Gastroesophageal sphincter (tissue), 3 donors: ENCODE measurements around the gene MEIKIN.

Source experiments
- EP300 ChIP-seq: sonication (generic); formaldehyde crosslinking; IDR thresholded peaks from one replicate; pipeline ENCODE4 v1.6.1; 2017; ENCODE audit warnings: antibody characterized with exemption, mild to moderate bottlenecking
- POLR2A ChIP-seq, 2 donors: fragments of 450-650 bp; IDR thresholded peaks; one replicate each; pipeline ENCODE4 v1.6.1; 2017; ENCODE audit warnings: antibody characterized with exemption in 2 of 2, mild to moderate bottlenecking in 2 of 2, moderate library complexity in 1 of 2
- TF ChIP-seq, protein P1 (sequence below), 4 experiments: fragments of 200-600 bp in 2 of 4; fragments of 450-650 bp in 2 of 4; sonication (generic) in 1 of 4; IDR thresholded peaks; one replicate each; pipeline ENCODE4 v1.5.1; 2017 to 2019; ENCODE audit warnings: antibody characterized with exemption in 4 of 4, mild to moderate bottlenecking in 2 of 4, moderate library complexity in 2 of 4

DNA sequence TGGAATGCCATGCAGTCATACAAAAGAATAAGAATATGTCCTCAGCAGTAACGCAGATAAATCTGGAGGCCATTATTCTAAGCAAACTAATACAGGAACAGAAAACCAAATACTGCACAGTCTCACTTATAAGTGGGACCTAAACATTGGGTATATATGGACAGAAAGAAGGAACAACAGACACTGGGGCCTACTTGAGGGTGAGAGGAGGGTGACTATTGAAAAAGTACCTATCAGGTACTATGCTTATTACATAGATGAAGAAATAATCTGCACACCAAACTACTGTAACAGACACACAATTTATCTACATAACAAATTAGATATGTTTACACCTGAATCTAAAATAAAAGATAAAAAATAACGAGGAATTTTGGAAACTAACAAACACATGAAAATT lies 38.8 kb downstream of the MEIKIN start:
- TF ChIP-seq, protein P1, sequence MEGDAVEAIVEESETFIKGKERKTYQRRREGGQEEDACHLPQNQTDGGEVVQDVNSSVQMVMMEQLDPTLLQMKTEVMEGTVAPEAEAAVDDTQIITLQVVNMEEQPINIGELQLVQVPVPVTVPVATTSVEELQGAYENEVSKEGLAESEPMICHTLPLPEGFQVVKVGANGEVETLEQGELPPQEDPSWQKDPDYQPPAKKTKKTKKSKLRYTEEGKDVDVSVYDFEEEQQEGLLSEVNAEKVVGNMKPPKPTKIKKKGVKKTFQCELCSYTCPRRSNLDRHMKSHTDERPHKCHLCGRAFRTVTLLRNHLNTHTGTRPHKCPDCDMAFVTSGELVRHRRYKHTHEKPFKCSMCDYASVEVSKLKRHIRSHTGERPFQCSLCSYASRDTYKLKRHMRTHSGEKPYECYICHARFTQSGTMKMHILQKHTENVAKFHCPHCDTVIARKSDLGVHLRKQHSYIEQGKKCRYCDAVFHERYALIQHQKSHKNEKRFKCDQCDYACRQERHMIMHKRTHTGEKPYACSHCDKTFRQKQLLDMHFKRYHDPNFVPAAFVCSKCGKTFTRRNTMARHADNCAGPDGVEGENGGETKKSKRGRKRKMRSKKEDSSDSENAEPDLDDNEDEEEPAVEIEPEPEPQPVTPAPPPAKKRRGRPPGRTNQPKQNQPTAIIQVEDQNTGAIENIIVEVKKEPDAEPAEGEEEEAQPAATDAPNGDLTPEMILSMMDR (IDR thresholded peaks at IDR 0.05), result no peak
- no peak for TF ChIP-seq POLR2A (IDR thresholded peaks at IDR 0.05)
- no peak for TF ChIP-seq EP300
